Body of pancreas (tissue), 4 donors: Measurements from ENCODE around the gene COL13A1. TPM values are rescaled to one million over a fixed set of nuclear protein-coding genes. Genes with fewer than 3 reads are reported as not detected.
A peak's percentile ranks its signal among the peaks of the same experiment; 100 is the strongest.

ENCODE experiments used
- ATAC-seq: fragments of 150-250 bp; one replicate; pipeline ENCODE4 v1.9.1; 2016
- DNase-seq, 4 donors: peaks; one replicate each; pipeline ENCODE4 v3.0.0-alpha.2; 2019
- H3K27ac ChIP-seq, 4 donors: fragments of 200-600 bp; sonication (generic); 1 replicate in 3 of 4; 2 replicates in 1 of 4; pipeline versions ENCODE4 v1.5.1 to v1.6.1; 2016 to 2019; ENCODE audit warnings: mild to moderate bottlenecking in 1 of 4, mixed read lengths in 1 of 4, moderate library complexity in 1 of 4
- H3K27me3 ChIP-seq, 2 donors: fragments of 200-600 bp; sonication (generic); one replicate each; pipeline ENCODE4 v1.6.0; 2016; ENCODE audit warnings: mild to moderate bottlenecking in 1 of 2
- H3K36me3 ChIP-seq, 2 donors: fragments of 200-600 bp; sonication (generic); replicated peaks in 1 of 2; 2 replicates each; pipeline ENCODE4 v1.5.1; 2016; ENCODE audit warnings: low read depth in 2 of 2; ENCODE audit not compliant: insufficient read depth in 1 of 2
- H3K4me1 ChIP-seq: fragments of 200-600 bp; sonication (generic); one replicate; pipeline ENCODE4 v1.6.0; 2016
- H3K4me3 ChIP-seq, 2 donors: fragments of 200-600 bp; sonication (generic); 1 replicate in 1 of 2; 2 replicates in 1 of 2; pipeline ENCODE4 v1.5.1; 2016 to 2019
- H3K9me3 ChIP-seq, 3 donors: fragments of 200-600 bp; sonication (generic); 1 replicate in 2 of 3; 2 replicates in 1 of 3; pipeline ENCODE4 v1.5.1; 2016
- CTCF ChIP-seq, 7 experiments: fragments of 450-650 bp in 4 of 7; fragments of 200-600 bp in 3 of 7; sonication (generic) in 3 of 7; IDR thresholded peaks; one replicate each; pipeline ENCODE4 v1.5.1; 2016 to 2019; ENCODE audit warnings: antibody characterized with exemption in 7 of 7
- POLR2A ChIP-seq, 3 donors: fragments of 450-650 bp; IDR thresholded peaks; one replicate each; pipeline ENCODE4 v1.6.1; 2016; ENCODE audit warnings: antibody characterized with exemption in 3 of 3, mild to moderate bottlenecking in 2 of 3
- WGBS, 2 donors: methylation state at CpG; one replicate each; pipeline ENCODE4 v1.1.5; 2017; 5-methylcytosine and 5-hydroxymethylcytosine counted together
- intact Hi-C: fragments of 100-400 bp; cut with DNase I; formaldehyde crosslinking; loops from one replicate; pipeline ENCODE4 v1.15.1; 2023
- total RNA-seq, 2 donors: library from RNA; depleted of rRNA; stranded (reverse); fragments of >200 nt; gene quantifications; one replicate each; pipeline ENCODE4 v1.1.0, GENCODE V29; 2016

The COL13A1 gene
- total RNA-seq, 2 donors from 2014 or later, result 2.3 TPM; not detected in 1

GRCh38 chr10:69899727-69900595, 98.3 kb downstream of the COL13A1 start:
- Histone ChIP-seq H3K27me3 (no peaks in the 10 kb centered on the region), H3K4me3 (no peak overlapping the region), H3K27ac (no peak overlapping the region), H3K4me1 (no peaks in the 10 kb centered on the region), H3K36me3 (no peaks in the 10 kb centered on the region), H3K9me3 (no peaks in the 10 kb centered on the region)
- intact Hi-C loops, result no loop called here
- 94 to 95% methylated on average over 12 of the region's 12 CpGs for WGBS, 2 donors
- DNase-seq (no peak), ATAC-seq (no peak)
- TF ChIP-seq POLR2A (IDR thresholded peaks at IDR 0.05), result no peak
- no peak for TF ChIP-seq CTCF (IDR thresholded peaks at IDR 0.05)

- H3K27me3 ChIP-seq, result no peaks in the 10 kb centered on the region
- no peaks in the 10 kb centered on the region for H3K4me1 ChIP-seq
Measured at GRCh38 chr10:69901022-69901421, 99.3 kb downstream of the COL13A1 start.

GRCh38 chr10:69901628-69902505, 100.2 kb downstream of the COL13A1 start:
- no peak for TF ChIP-seq POLR2A (IDR thresholded peaks at IDR 0.05)
- peak in 6 of 7 experiments; percentile 25 to 51 (median 46) for TF ChIP-seq CTCF (IDR thresholded peaks at IDR 0.05)
- Histone ChIP-seq H3K4me3 (no peak overlapping the region), H3K4me1 (no peaks in the 10 kb centered on the region), H3K9me3 (no peaks in the 10 kb centered on the region), H3K27me3 (no peaks in the 10 kb centered on the region), H3K27ac (no peak overlapping the region), H3K36me3 (no peaks in the 10 kb centered on the region)
- WGBS, 2 donors, result 62 to 65% methylated on average over 7 to 10 of the region's 10 CpGs
- ATAC-seq (peak; percentile 76), DNase-seq (peak; percentile 35 to 55 (median 50))
- intact Hi-C loops, result no loop called here

More at GRCh38 chr10:69901022-69901421, 99.3 kb downstream of the COL13A1 start:
- DNase-seq, result no peak
- Histone ChIP-seq H3K36me3 (no peaks in the 10 kb centered on the region), H3K9me3 (no peaks in the 10 kb centered on the region), H3K4me3 (no peak overlapping the region), H3K27ac (no peak overlapping the region)
- no peak for TF ChIP-seq CTCF (IDR thresholded peaks at IDR 0.05)
- WGBS, 2 donors, result 82 to 96% methylated on average over 2 of the region's 2 CpGs
- intact Hi-C loops, result no loop called here
- no peak for ATAC-seq

GRCh38 chr10:69902835-69903535, 101.3 kb downstream of the COL13A1 start:
- H3K4me3 ChIP-seq, result no peak overlapping the region
- H3K9me3 ChIP-seq, result no peaks in the 10 kb centered on the region
- WGBS, 2 donors, result 48 to 61% methylated on average over 5 to 7 of the region's 7 CpGs
- H3K27ac ChIP-seq, result no peak overlapping the region
- H3K4me1 ChIP-seq, result no peaks in the 10 kb centered on the region
- no peak for TF ChIP-seq POLR2A (IDR thresholded peaks at IDR 0.05)
- no peak for TF ChIP-seq CTCF (IDR thresholded peaks at IDR 0.05)
- DNase-seq, result peak in 3 of 4 donors; percentile 27 to 53 (median 33)
- H3K36me3 ChIP-seq, result no peaks in the 10 kb centered on the region
- intact Hi-C loops, result no loop called here
- H3K27me3 ChIP-seq, result no peaks in the 10 kb centered on the region
- no peak for ATAC-seq
